Measurements from ENCODE around the gene ENPEP.

GRCh38 chr4:110532901-110533589 lies 57.1 kb downstream of the ENPEP start:
- TF ChIP-seq CTCF (IDR thresholded peaks at IDR 0.05) (no peak), POLR2A (IDR thresholded peaks at IDR 0.05) (no peak)

Data from tibial nerve (tissue), 3 donors.